ENCODE data around the gene PLOD3.

DNA sequence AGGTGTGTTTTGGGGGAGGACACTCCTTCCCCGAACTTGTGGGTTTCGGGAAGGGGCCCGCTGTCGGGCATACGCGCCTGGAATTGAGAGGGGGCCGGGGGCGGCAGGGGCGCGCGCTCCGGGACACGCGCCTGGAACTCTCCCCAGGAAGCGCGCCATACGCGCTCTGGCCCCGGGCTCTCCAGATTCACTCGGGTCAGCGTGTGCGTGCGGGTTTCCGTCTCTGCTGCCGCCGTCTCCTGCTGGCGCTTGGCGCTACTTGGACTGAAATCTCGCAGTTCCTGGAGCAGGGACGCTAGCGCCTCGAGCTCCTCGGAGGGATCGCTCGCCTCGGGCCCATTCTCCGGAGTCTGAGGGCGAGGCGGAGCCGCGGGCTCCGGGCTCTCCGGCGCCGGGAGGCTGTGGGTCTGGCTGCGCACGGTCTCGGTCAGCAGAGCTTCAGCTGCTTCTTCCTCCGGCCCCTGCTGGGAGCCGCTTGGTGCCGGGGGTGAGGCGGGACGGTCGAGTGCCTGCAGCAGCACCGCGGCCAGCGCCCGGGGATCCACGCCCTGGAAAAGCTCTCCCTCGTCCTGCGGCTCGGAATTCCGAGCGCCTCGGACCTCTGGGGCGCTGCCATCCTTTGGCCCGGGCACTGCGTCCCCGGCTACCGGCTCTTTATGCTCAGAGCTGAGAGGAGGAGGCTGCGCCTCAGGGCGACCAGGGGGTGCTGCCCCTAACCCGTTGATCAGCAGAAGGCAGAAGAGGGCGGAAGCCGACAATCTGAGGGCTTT, 53.1 kb downstream of the PLOD3 start:
- TF ChIP-seq, protein P1, sequence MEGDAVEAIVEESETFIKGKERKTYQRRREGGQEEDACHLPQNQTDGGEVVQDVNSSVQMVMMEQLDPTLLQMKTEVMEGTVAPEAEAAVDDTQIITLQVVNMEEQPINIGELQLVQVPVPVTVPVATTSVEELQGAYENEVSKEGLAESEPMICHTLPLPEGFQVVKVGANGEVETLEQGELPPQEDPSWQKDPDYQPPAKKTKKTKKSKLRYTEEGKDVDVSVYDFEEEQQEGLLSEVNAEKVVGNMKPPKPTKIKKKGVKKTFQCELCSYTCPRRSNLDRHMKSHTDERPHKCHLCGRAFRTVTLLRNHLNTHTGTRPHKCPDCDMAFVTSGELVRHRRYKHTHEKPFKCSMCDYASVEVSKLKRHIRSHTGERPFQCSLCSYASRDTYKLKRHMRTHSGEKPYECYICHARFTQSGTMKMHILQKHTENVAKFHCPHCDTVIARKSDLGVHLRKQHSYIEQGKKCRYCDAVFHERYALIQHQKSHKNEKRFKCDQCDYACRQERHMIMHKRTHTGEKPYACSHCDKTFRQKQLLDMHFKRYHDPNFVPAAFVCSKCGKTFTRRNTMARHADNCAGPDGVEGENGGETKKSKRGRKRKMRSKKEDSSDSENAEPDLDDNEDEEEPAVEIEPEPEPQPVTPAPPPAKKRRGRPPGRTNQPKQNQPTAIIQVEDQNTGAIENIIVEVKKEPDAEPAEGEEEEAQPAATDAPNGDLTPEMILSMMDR (IDR thresholded peaks at IDR 0.05), result no peak
- TF ChIP-seq POLR2A (IDR thresholded peaks at IDR 0.05), result no peak

Data from thyroid gland (tissue), 4 donors.